ENCODE results near the gene SMIM23. TPM values are rescaled to one million over a fixed set of nuclear protein-coding genes. Genes with fewer than 3 reads are reported as not detected.
"Not testable (repeated sequence)": the region's sequence is repeated elsewhere in the genome, so short reads cannot be mapped to it uniquely, and the experiment has no call there.

The SMIM23 gene
- total RNA-seq, 1 experiment from 2014 or later, result not detected

DNA sequence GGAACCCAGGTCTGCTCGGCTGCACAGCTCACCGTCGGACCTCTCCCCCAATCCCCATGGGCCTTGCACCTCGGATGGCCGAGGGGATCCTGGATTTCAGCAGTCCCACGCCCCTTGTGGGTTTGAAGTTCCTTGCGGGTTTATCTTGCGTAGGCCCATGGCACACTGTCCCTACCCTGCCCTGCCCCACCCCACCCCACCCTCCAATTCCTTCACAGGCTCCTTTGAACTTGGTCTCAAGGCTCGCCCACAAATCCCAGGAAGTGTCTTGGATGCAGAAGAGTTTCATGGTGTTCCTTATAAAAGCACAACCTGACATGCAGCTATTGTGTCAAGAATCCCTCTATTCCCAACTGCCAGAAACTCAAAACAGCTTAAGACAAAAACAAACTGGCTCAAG lies 11.2 kb upstream of the SMIM23 start:
- H3K36me3 ChIP-seq (ENCODE audit: insufficient read depth, low read length, poor library complexity, severe bottlenecking), result no peaks in the 10 kb centered on the region
- H3K9me3 ChIP-seq (ENCODE audit: low read depth, low read length, poor library complexity, severe bottlenecking), result no peaks in the 10 kb centered on the region
- H3K27ac ChIP-seq (ENCODE audit: low read depth, low read length, poor library complexity, severe bottlenecking), result no peak overlapping the region
- no peaks in the 10 kb centered on the region for H3K4me1 ChIP-seq (ENCODE audit: insufficient read depth, low read length, poor library complexity, severe bottlenecking)
- no peak overlapping the region for H3K4me3 ChIP-seq (ENCODE audit: low read depth, low read length, poor library complexity, severe bottlenecking)
- TF ChIP-seq, protein P1, sequence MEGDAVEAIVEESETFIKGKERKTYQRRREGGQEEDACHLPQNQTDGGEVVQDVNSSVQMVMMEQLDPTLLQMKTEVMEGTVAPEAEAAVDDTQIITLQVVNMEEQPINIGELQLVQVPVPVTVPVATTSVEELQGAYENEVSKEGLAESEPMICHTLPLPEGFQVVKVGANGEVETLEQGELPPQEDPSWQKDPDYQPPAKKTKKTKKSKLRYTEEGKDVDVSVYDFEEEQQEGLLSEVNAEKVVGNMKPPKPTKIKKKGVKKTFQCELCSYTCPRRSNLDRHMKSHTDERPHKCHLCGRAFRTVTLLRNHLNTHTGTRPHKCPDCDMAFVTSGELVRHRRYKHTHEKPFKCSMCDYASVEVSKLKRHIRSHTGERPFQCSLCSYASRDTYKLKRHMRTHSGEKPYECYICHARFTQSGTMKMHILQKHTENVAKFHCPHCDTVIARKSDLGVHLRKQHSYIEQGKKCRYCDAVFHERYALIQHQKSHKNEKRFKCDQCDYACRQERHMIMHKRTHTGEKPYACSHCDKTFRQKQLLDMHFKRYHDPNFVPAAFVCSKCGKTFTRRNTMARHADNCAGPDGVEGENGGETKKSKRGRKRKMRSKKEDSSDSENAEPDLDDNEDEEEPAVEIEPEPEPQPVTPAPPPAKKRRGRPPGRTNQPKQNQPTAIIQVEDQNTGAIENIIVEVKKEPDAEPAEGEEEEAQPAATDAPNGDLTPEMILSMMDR (conservative IDR thresholded peaks at IDR 0.05; ENCODE audit: low read depth, low read length), result no peak
- TF ChIP-seq EZH2 (IDR thresholded peaks at IDR 0.05; ENCODE audit: borderline replicate concordance, low read depth, low read length, poor library complexity, severe bottlenecking), result no peak
- ChIA-PET POLR2A (ENCODE audit: low non-redundant PET) (no interaction called here), CTCF (no interaction called here)
- no peak for DNase-seq (ENCODE audit: low spot score)
- BruUV-seq (replicated peaks), result no TSS peak
- H3K27me3 ChIP-seq (replicated peaks; ENCODE audit: insufficient read depth, low read depth, low read length, poor library complexity), result peaks cover 4% of the 10 kb centered on the region
- intact Hi-C loops (cut with micrococcal nuclease; ENCODE audit: unreplicated experiment), result no loop called here

DNA sequence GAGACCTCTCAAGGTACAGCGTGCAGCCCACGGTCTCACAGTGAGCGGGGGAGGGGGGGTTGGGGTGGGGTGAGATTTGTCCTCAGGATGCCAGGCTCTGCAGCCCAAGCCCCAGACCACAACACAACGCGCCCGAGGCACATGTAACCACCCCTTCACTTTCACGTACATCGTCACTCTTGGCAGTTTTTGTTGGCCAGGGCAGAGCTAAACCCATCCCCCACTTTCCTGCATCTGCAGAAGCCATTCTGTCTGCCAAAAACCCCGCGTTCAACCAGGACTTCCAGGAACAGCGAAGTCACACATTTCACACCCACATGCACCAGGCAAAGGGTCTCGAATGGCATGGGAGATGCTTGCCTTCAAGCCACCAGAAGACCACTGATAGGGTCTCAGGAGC lies 9.4 kb upstream of the SMIM23 start:
- ChIA-PET POLR2A (ENCODE audit: low non-redundant PET) (no interaction called here), CTCF (no interaction called here)
- no TSS peak for BruUV-seq (replicated peaks)
- H3K27me3 ChIP-seq (replicated peaks; ENCODE audit: insufficient read depth, low read depth, low read length, poor library complexity), result peaks cover 4% of the 10 kb centered on the region
- intact Hi-C loops (cut with micrococcal nuclease; ENCODE audit: unreplicated experiment), result no loop called here
- TF ChIP-seq, protein P1 (conservative IDR thresholded peaks at IDR 0.05; ENCODE audit: low read depth, low read length), result no peak
- TF ChIP-seq EZH2 (IDR thresholded peaks at IDR 0.05; ENCODE audit: borderline replicate concordance, low read depth, low read length, poor library complexity, severe bottlenecking), result no peak
- H3K9me3 ChIP-seq (ENCODE audit: low read depth, low read length, poor library complexity, severe bottlenecking), result no peaks in the 10 kb centered on the region
- no peak overlapping the region for H3K27ac ChIP-seq (ENCODE audit: low read depth, low read length, poor library complexity, severe bottlenecking)
- H3K4me1 ChIP-seq (ENCODE audit: insufficient read depth, low read length, poor library complexity, severe bottlenecking), result no peaks in the 10 kb centered on the region
- no peaks in the 10 kb centered on the region for H3K36me3 ChIP-seq (ENCODE audit: insufficient read depth, low read length, poor library complexity, severe bottlenecking)
- no peak overlapping the region for H3K4me3 ChIP-seq (ENCODE audit: low read depth, low read length, poor library complexity, severe bottlenecking)
- DNase-seq (ENCODE audit: low spot score), result no peak

DNA sequence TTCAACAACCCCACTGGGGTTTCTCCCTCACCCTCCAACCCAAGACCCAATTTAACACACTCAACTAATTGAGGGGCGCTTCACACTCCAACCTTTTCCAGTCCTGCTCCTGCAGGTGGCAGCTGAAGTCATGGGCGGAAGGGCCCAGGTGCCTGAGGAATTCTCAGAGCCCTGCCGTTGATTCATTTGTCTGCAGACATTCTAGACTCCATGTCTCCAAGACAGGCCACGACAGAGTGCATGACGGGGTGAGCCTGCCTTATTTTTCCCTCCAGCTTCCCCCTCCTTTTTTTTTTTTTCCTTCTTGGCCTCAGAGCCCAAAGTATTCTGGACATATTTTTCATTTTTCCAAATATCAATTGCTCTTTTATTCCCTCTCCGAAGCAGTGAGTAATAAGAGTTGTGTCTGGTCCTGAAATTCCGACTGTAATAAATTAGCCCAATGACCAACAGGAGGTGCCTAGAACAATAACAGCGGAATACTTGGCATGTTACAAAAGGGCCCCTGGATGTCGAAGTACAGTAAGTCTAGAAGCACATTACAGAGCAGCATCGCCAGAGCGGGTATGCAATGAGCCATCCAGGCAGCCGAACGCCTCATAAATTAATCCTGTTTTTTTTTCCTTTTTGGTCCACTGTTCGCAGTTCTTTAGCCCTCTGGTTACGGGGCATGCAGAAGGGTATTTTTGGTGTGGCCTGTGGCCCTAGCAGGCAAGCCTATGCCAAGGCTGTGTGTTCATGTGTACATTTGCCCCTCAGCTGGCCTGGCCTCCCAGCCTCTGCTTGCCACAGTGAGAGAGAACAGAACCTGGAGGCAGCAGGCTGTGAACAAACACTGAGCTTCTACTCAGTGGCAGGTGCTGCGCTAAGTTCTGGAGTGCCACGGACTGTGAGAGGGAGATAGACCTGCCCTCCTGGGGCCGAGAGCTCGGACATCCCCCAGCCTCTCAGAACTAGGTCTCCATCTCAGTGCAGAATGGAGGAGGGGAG lies 8.6 kb upstream of the SMIM23 start:
- peaks cover 4% of the 10 kb centered on the region for H3K27me3 ChIP-seq (replicated peaks; ENCODE audit: insufficient read depth, low read depth, low read length, poor library complexity)
- ChIA-PET CTCF (no interaction called here), POLR2A (ENCODE audit: low non-redundant PET) (no interaction called here)
- H3K27ac ChIP-seq (ENCODE audit: low read depth, low read length, poor library complexity, severe bottlenecking), result no peak overlapping the region
- no peak for DNase-seq (ENCODE audit: low spot score)
- H3K36me3 ChIP-seq (ENCODE audit: insufficient read depth, low read length, poor library complexity, severe bottlenecking), result no peaks in the 10 kb centered on the region
- no peak for TF ChIP-seq EZH2 (IDR thresholded peaks at IDR 0.05; ENCODE audit: borderline replicate concordance, low read depth, low read length, poor library complexity, severe bottlenecking)
- TF ChIP-seq, protein P1 (conservative IDR thresholded peaks at IDR 0.05; ENCODE audit: low read depth, low read length), result no peak
- no peaks in the 10 kb centered on the region for H3K4me1 ChIP-seq (ENCODE audit: insufficient read depth, low read length, poor library complexity, severe bottlenecking)
- intact Hi-C loops (cut with micrococcal nuclease; ENCODE audit: unreplicated experiment), result no loop called here
- H3K4me3 ChIP-seq (ENCODE audit: low read depth, low read length, poor library complexity, severe bottlenecking), result no peak overlapping the region
- no TSS peak for BruUV-seq (replicated peaks)
- H3K9me3 ChIP-seq (ENCODE audit: low read depth, low read length, poor library complexity, severe bottlenecking), result no peaks in the 10 kb centered on the region

DNA sequence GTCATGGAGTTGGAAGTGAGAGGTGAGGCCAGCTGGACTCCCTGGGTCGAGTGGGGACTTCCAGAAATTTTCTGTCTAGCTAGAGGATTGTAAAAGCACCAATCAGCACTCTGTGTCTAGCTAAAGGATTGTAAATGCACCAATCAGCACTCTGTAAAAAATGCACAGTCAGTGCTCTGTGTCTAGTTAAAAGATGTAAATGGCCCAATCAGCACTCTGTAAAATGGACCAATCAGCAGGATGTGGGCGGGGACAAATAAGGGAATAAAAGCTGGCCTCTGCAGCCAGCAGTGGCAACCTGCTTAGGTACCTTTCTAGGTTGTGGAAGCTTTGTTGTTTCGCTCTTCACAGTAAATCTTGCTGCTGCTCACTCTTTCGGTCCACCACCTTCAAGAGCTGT lies 3.9 kb upstream of the SMIM23 start:
- H3K4me1 ChIP-seq (ENCODE audit: insufficient read depth, low read length, poor library complexity, severe bottlenecking); H3K27ac ChIP-seq (ENCODE audit: low read depth, low read length, poor library complexity, severe bottlenecking); H3K36me3 ChIP-seq (ENCODE audit: insufficient read depth, low read length, poor library complexity, severe bottlenecking); H3K27me3 ChIP-seq (replicated peaks; ENCODE audit: insufficient read depth, low read depth, low read length, poor library complexity); H3K4me3 ChIP-seq (ENCODE audit: low read depth, low read length, poor library complexity, severe bottlenecking); CTCF ChIA-PET; H3K9me3 ChIP-seq (ENCODE audit: low read depth, low read length, poor library complexity, severe bottlenecking); intact Hi-C loops (cut with micrococcal nuclease; ENCODE audit: unreplicated experiment); BruUV-seq (replicated peaks); DNase-seq (ENCODE audit: low spot score): not testable (repeated sequence)
- POLR2A ChIA-PET (ENCODE audit: low non-redundant PET), result interaction anchor here (0.5 kb wide), 1 partner anchor 849 kb away, joined by 4 read pairs; no protein-coding TSS in a partner anchor

All from A673 (cell line).